ENCODE data around the gene CDC14A.

CDC14A gene

GRCh38 chr1:100321506-100321905, 30.8 kb upstream of the CDC14A start:
- TF ChIP-seq EZH2 (IDR thresholded peaks at IDR 0.05; ENCODE audit: borderline replicate concordance, low read length), result no peak
- no peak for TF ChIP-seq CTCF (IDR thresholded peaks at IDR 0.05; ENCODE audit: low read length)
- H3K9ac ChIP-seq (ENCODE audit: low read length), result no peak overlapping the region
- H3F3A ChIP-seq (ENCODE audit: insufficient read depth, low read length), result no peaks in the 10 kb centered on the region; the same call in 1 of the 2 replicates
- no peak overlapping the region for H3K4me2 ChIP-seq (ENCODE audit: low read length)
- H3K4me1 ChIP-seq (ENCODE audit: insufficient read depth, low read length, severe bottlenecking), result no peaks in the 10 kb centered on the region
- H3K36me3 ChIP-seq (ENCODE audit: insufficient read depth, low read length), result no peaks in the 10 kb centered on the region
- H3K27me3 ChIP-seq (ENCODE audit: insufficient read depth, low read length), result no peaks in the 10 kb centered on the region
- 0 out of 2 replicates have a peak, but pooled peaks cover 4% of the 10 kb centered on the region for H3K9me3 ChIP-seq (ENCODE audit: low read length)
- H4K20me1 ChIP-seq (ENCODE audit: insufficient read depth, low read length), result no peaks in the 10 kb centered on the region
- H3K79me2 ChIP-seq (ENCODE audit: insufficient read depth, low read length), result no peaks in the 10 kb centered on the region
- H3K9me2 ChIP-seq (ENCODE audit: low read depth, low read length), result no peaks in the 10 kb centered on the region
- no peak overlapping the region for H3K4me3 ChIP-seq (ENCODE audit: low read depth, low read length, poor library complexity, severe bottlenecking)
- H2AFZ ChIP-seq (ENCODE audit: low read length), result no peak overlapping the region
- H3K27ac ChIP-seq (ENCODE audit: low read depth, low read length, poor library complexity, severe bottlenecking), result no peak overlapping the region

- no peak overlapping the region for H2AFZ ChIP-seq (ENCODE audit: low read length)
- no peaks in the 10 kb centered on the region for H3K9me2 ChIP-seq (ENCODE audit: low read depth, low read length)
- no peaks in the 10 kb centered on the region; the same call in 1 of the 2 replicates for H3F3A ChIP-seq (ENCODE audit: insufficient read depth, low read length)
- no peaks in the 10 kb centered on the region for H3K36me3 ChIP-seq (ENCODE audit: insufficient read depth, low read length)
- H3K27me3 ChIP-seq (ENCODE audit: insufficient read depth, low read length), result no peaks in the 10 kb centered on the region
- no peaks in the 10 kb centered on the region for H3K79me2 ChIP-seq (ENCODE audit: insufficient read depth, low read length)
- H3K9ac ChIP-seq (ENCODE audit: low read length), result no peak overlapping the region
- H3K4me1 ChIP-seq (ENCODE audit: insufficient read depth, low read length, severe bottlenecking), result no peaks in the 10 kb centered on the region
- no peaks in the 10 kb centered on the region for H4K20me1 ChIP-seq (ENCODE audit: insufficient read depth, low read length)
- H3K4me2 ChIP-seq (ENCODE audit: low read length), result no peak overlapping the region
- H3K4me3 ChIP-seq (ENCODE audit: low read depth, low read length, poor library complexity, severe bottlenecking), result no peak overlapping the region
- H3K27ac ChIP-seq (ENCODE audit: low read depth, low read length, poor library complexity, severe bottlenecking), result no peak overlapping the region
- TF ChIP-seq CTCF (IDR thresholded peaks at IDR 0.05; ENCODE audit: low read length), result no peak
- no peak for TF ChIP-seq EZH2 (IDR thresholded peaks at IDR 0.05; ENCODE audit: borderline replicate concordance, low read length)
- no peaks in the 10 kb centered on the region for H3K9me3 ChIP-seq (ENCODE audit: low read length)
Measured at GRCh38 chr1:100322436-100323211, 29.7 kb upstream of the CDC14A start.

- no peak overlapping the region for H2AFZ ChIP-seq (ENCODE audit: low read length)
- no peak overlapping the region for H3K9ac ChIP-seq (ENCODE audit: low read length)
- no peak overlapping the region for H3K4me3 ChIP-seq (ENCODE audit: low read depth, low read length, poor library complexity, severe bottlenecking)
- no peaks in the 10 kb centered on the region for H3K79me2 ChIP-seq (ENCODE audit: insufficient read depth, low read length)
- no peak overlapping the region for H3K4me2 ChIP-seq (ENCODE audit: low read length)
- no peaks in the 10 kb centered on the region for H3K9me2 ChIP-seq (ENCODE audit: low read depth, low read length)
- no peak overlapping the region for H3K27ac ChIP-seq (ENCODE audit: low read depth, low read length, poor library complexity, severe bottlenecking)
- no peaks in the 10 kb centered on the region for H3K27me3 ChIP-seq (ENCODE audit: insufficient read depth, low read length)
- no peaks in the 10 kb centered on the region; the same call in 1 of the 2 replicates for H3F3A ChIP-seq (ENCODE audit: insufficient read depth, low read length)
- H3K9me3 ChIP-seq (ENCODE audit: low read length), result no peaks in the 10 kb centered on the region
- no peak for TF ChIP-seq CTCF (IDR thresholded peaks at IDR 0.05; ENCODE audit: low read length)
- no peaks in the 10 kb centered on the region for H3K36me3 ChIP-seq (ENCODE audit: insufficient read depth, low read length)
- H3K4me1 ChIP-seq (ENCODE audit: insufficient read depth, low read length, severe bottlenecking), result no peaks in the 10 kb centered on the region
- H4K20me1 ChIP-seq (ENCODE audit: insufficient read depth, low read length), result no peaks in the 10 kb centered on the region
Measured at GRCh38 chr1:100323419-100324106, 28.7 kb upstream of the CDC14A start.
